OCI-LY1 (cell line): ENCODE data around the gene EBLN1.

Experiments
- H2AFZ ChIP-seq: fragments of 200-600 bp; sonication (generic), shearing (Covaris generic); 2 replicates; pipeline ENCODE4 v1.6.0; 2014; ENCODE audit warnings: antibody characterized with exemption, mild to moderate bottlenecking, low read length
- H3F3A ChIP-seq: fragments of 200-600 bp; sonication (generic), shearing (Covaris generic); 2 replicates; pipeline ENCODE4 v1.6.0; 2014; ENCODE audit warnings: mild to moderate bottlenecking, antibody characterized with exemption, low read length, moderate library complexity; ENCODE audit not compliant: insufficient read depth
- H3K27ac ChIP-seq: fragments of 200-600 bp; sonication (generic); 2 replicates; pipeline ENCODE4 v1.5.1; 2014; ENCODE audit warnings: low read length, mixed run types, mild to moderate bottlenecking, low read depth; ENCODE audit not compliant: poor library complexity, severe bottlenecking
- H3K27me3 ChIP-seq: fragments of 200-600 bp; sonication (generic); 2 replicates; pipeline ENCODE4 v1.6.0; 2014; ENCODE audit warnings: antibody characterized with exemption, mild to moderate bottlenecking, low read length, moderate library complexity; ENCODE audit not compliant: insufficient read depth
- H3K36me3 ChIP-seq: fragments of 200-600 bp; sonication (generic); 2 replicates; pipeline ENCODE4 v1.6.1; 2014; ENCODE audit warnings: mild to moderate bottlenecking, antibody characterized with exemption, low read length, moderate library complexity, mixed read lengths; ENCODE audit not compliant: insufficient read depth
- H3K4me1 ChIP-seq: fragments of 200-600 bp; sonication (generic); 2 replicates; pipeline ENCODE4 v1.5.1; 2014; ENCODE audit warnings: mild to moderate bottlenecking, low read length, moderate library complexity; ENCODE audit not compliant: insufficient read depth, severe bottlenecking
- H3K4me2 ChIP-seq: fragments of 200-600 bp; sonication (generic), shearing (Covaris generic); 2 replicates; pipeline ENCODE4 v1.6.1; 2014; ENCODE audit warnings: low read length
- H3K4me3 ChIP-seq: fragments of 200-600 bp; sonication (generic); 2 replicates; pipeline ENCODE4 v1.5.1; 2014; ENCODE audit warnings: low read length, low read depth, mild to moderate bottlenecking, mixed read lengths; ENCODE audit not compliant: poor library complexity, severe bottlenecking
- H3K79me2 ChIP-seq: fragments of 200-600 bp; shearing (Covaris generic); 2 replicates; pipeline ENCODE4 v1.6.1; 2016; ENCODE audit warnings: mixed run types, low read length, mixed read lengths; ENCODE audit not compliant: insufficient read depth
- H3K9ac ChIP-seq: fragments of 200-600 bp; sonication (generic), shearing (Covaris generic); 2 replicates; pipeline ENCODE4 v1.6.1; 2014; ENCODE audit warnings: mild to moderate bottlenecking, low read length, mixed read lengths
- H3K9me2 ChIP-seq: fragments of 200-600 bp; sonication (generic), shearing (Covaris generic); 2 replicates; pipeline ENCODE4 v1.6.1; 2014; ENCODE audit warnings: low read depth, mild to moderate bottlenecking, low read length, mixed read lengths
- H3K9me3 ChIP-seq: fragments of 200-600 bp; shearing (Covaris generic); 2 replicates; pipeline ENCODE4 v1.6.1; 2014; ENCODE audit warnings: low read length, mixed read lengths
- H4K20me1 ChIP-seq: fragments of 200-600 bp; sonication (generic), shearing (Covaris generic); 2 replicates; pipeline ENCODE4 v1.6.0; 2016; ENCODE audit warnings: mild to moderate bottlenecking, low read length; ENCODE audit not compliant: insufficient read depth
- CTCF ChIP-seq: fragments of 200-600 bp; sonication (generic), shearing (Covaris generic); IDR thresholded peaks from 2 replicates; pipeline ENCODE4 v1.5.1; 2017; ENCODE audit warnings: mild to moderate bottlenecking, antibody characterized with exemption, low read length, moderate library complexity, mixed read lengths
- EZH2 ChIP-seq: fragments of 200-600 bp; sonication (generic), shearing (Covaris generic); IDR thresholded peaks from 2 replicates; pipeline ENCODE4 v1.8.0; 2017; ENCODE audit warnings: borderline replicate concordance, mixed run types, mild to moderate bottlenecking, antibody characterized with exemption, low read length, moderate library complexity, mixed read lengths

The EBLN1 gene

GRCh38 chr10:22259280-22259679 is 41.5 kb upstream of the EBLN1 start:
- Histone ChIP-seq H4K20me1 (no peaks in the 10 kb centered on the region), H3K27ac (no peak overlapping the region), H3K27me3 (no peaks in the 10 kb centered on the region), H3K4me1 (no peaks in the 10 kb centered on the region), H3K4me2 (no peak overlapping the region), H3K9me2 (no peaks in the 10 kb centered on the region), H3K9ac (no peak overlapping the region), H2AFZ (no peak overlapping the region), H3K4me3 (no peak overlapping the region), H3F3A (no peaks in the 10 kb centered on the region), H3K79me2 (no peaks in the 10 kb centered on the region), H3K36me3 (no peaks in the 10 kb centered on the region), H3K9me3 (no peaks in the 10 kb centered on the region)
- TF ChIP-seq CTCF (peak; percentile 22; the same call in 1 of the 2 replicates), EZH2 (no peak)

GRCh38 chr10:22258471-22258870 is 40.7 kb upstream of the EBLN1 start:
- no peaks in the 10 kb centered on the region for H3K9me2 ChIP-seq
- H3K79me2 ChIP-seq: no peaks in the 10 kb centered on the region
- H3K27me3 ChIP-seq: no peaks in the 10 kb centered on the region
- no peaks in the 10 kb centered on the region for H3K4me1 ChIP-seq
- no peak for TF ChIP-seq EZH2
- TF ChIP-seq CTCF: no peak
- H3K36me3 ChIP-seq: no peaks in the 10 kb centered on the region
- H3K4me2 ChIP-seq: no peak overlapping the region
- no peak overlapping the region for H3K27ac ChIP-seq
- no peaks in the 10 kb centered on the region for H4K20me1 ChIP-seq
- no peak overlapping the region for H2AFZ ChIP-seq
- H3K9me3 ChIP-seq: no peaks in the 10 kb centered on the region
- no peaks in the 10 kb centered on the region for H3F3A ChIP-seq
- no peak overlapping the region for H3K4me3 ChIP-seq
- no peak overlapping the region for H3K9ac ChIP-seq

- Histone ChIP-seq H3K9me3 (no peaks in the 10 kb centered on the region), H3K9me2 (no peaks in the 10 kb centered on the region), H3F3A (no peaks in the 10 kb centered on the region), H3K27ac (no peak overlapping the region), H2AFZ (no peak overlapping the region), H3K4me2 (no peak overlapping the region), H3K79me2 (no peaks in the 10 kb centered on the region), H3K36me3 (no peaks in the 10 kb centered on the region), H3K27me3 (0 out of 2 replicates have a peak, but pooled peaks cover 3% of the 10 kb centered on the region), H3K4me1 (peaks cover 4% of the 10 kb centered on the region), H3K9ac (no peak overlapping the region), H4K20me1 (no peaks in the 10 kb centered on the region), H3K4me3 (no peak overlapping the region)
- TF ChIP-seq EZH2 (no peak), CTCF (no peak)
Measured at GRCh38 chr10:22253580-22253882, 35.7 kb upstream of the EBLN1 start.
